Suprapubic skin (tissue), 4 donors: ENCODE data around the gene CACNB4. TPM values are rescaled to one million over a fixed set of nuclear protein-coding genes. Genes with fewer than 3 reads are reported as not detected.

Experiments used
- DNase-seq, 2 donors: peaks; one replicate each; pipeline ENCODE4 v3.0.0-alpha.2; 2019; ENCODE audit warnings: low spot score in 2 of 2
- H3K27ac ChIP-seq: fragments of 200-600 bp; sonication (generic); one replicate; pipeline ENCODE4 v1.5.1; 2019
- H3K27me3 ChIP-seq: fragments of 200-600 bp; sonication (generic); one replicate; pipeline ENCODE4 v1.5.1; 2019
- H3K36me3 ChIP-seq: fragments of 200-600 bp; sonication (generic); one replicate; pipeline ENCODE4 v1.5.1; 2019
- H3K4me1 ChIP-seq: fragments of 200-600 bp; sonication (generic); one replicate; pipeline ENCODE4 v1.5.1; 2019
- H3K4me3 ChIP-seq: fragments of 200-600 bp; sonication (generic); one replicate; pipeline ENCODE4 v1.5.1; 2019; ENCODE audit warnings: mild to moderate bottlenecking
- H3K9me3 ChIP-seq: fragments of 200-600 bp; sonication (generic); one replicate; pipeline ENCODE4 v1.5.1; 2019
- CTCF ChIP-seq, 2 donors: fragments of 200-600 bp in 1 of 2; fragments of 450-650 bp in 1 of 2; sonication (generic) in 1 of 2; IDR thresholded peaks; one replicate each; pipeline ENCODE4 v1.5.1; 2016 to 2019; ENCODE audit warnings: antibody characterized with exemption in 2 of 2, mild to moderate bottlenecking in 1 of 2, moderate library complexity in 1 of 2
- EP300 ChIP-seq: sonication (generic); formaldehyde crosslinking; IDR thresholded peaks from one replicate; pipeline ENCODE4 v1.6.1; 2017; ENCODE audit warnings: antibody characterized with exemption
- POLR2A ChIP-seq, 2 donors: fragments of 450-650 bp; IDR thresholded peaks; one replicate each; pipeline ENCODE4 v1.6.1; 2017; ENCODE audit warnings: antibody characterized with exemption in 2 of 2, mild to moderate bottlenecking in 2 of 2, moderate library complexity in 2 of 2
- POLR2AphosphoS5 ChIP-seq, 3 donors: sonication (generic); formaldehyde crosslinking; IDR thresholded peaks; one replicate each; pipeline ENCODE4 v1.6.1; 2017; ENCODE audit warnings: antibody characterized with exemption in 3 of 3
- WGBS: methylation state at CpG from one replicate; pipeline ENCODE4 v1.1.5; 2018; 5-methylcytosine and 5-hydroxymethylcytosine counted together
- total RNA-seq, 4 donors: library from RNA; depleted of rRNA; stranded (reverse); fragments of >200 nt; gene quantifications; one replicate each; pipeline ENCODE4 v1.1.0, GENCODE V29; 2016

The CACNB4 gene
- total RNA-seq, 4 donors from 2014 or later = 7.6 to 14.5 (median 10.7) TPM

GRCh38 chr2:151827564-151828142, 271.2 kb downstream of the CACNB4 start:
- peak overlapping the region; percentile 93 for H3K27ac ChIP-seq
- no peaks in the 10 kb centered on the region for H3K27me3 ChIP-seq
- under 1% methylated on average over 35 of the region's 38 CpGs for WGBS
- peak in 1 of 2 donors; percentile 82 for DNase-seq
- H3K9me3 ChIP-seq = no peaks in the 10 kb centered on the region
- H3K4me3 ChIP-seq = peak overlapping the region; percentile 83
- no peaks in the 10 kb centered on the region for H3K36me3 ChIP-seq
- peaks cover 46% of the 10 kb centered on the region for H3K4me1 ChIP-seq
- TF ChIP-seq CTCF (IDR thresholded peaks at IDR 0.05) (no peak), POLR2A (IDR thresholded peaks at IDR 0.05) (no peak), POLR2AphosphoS5 (IDR thresholded peaks at IDR 0.05) (no peak), EP300 (no peak)

- TF ChIP-seq CTCF (IDR thresholded peaks at IDR 0.05) = no peak
- no peak for TF ChIP-seq POLR2AphosphoS5 (IDR thresholded peaks at IDR 0.05)
- DNase-seq = no peak
- WGBS = 25% methylated on average over 6 of the region's 6 CpGs
- H3K27me3 ChIP-seq = no peaks in the 10 kb centered on the region
- H3K36me3 ChIP-seq = no peaks in the 10 kb centered on the region
- peak overlapping the region; percentile 83 for H3K4me3 ChIP-seq
- no peak overlapping the region for H3K27ac ChIP-seq
- no peaks in the 10 kb centered on the region for H3K9me3 ChIP-seq
- peaks cover 46% of the 10 kb centered on the region for H3K4me1 ChIP-seq
Observed at GRCh38 chr2:151826737-151827157, 272.1 kb downstream of the CACNB4 start.

- Histone ChIP-seq H3K36me3 (no peaks in the 10 kb centered on the region), H3K27ac (no peak overlapping the region), H3K4me1 (peaks cover 50% of the 10 kb centered on the region), H3K27me3 (no peaks in the 10 kb centered on the region), H3K9me3 (no peaks in the 10 kb centered on the region), H3K4me3 (no peak overlapping the region)
- TF ChIP-seq EP300 (no peak), POLR2A (IDR thresholded peaks at IDR 0.05) (no peak), POLR2AphosphoS5 (IDR thresholded peaks at IDR 0.05) (no peak), CTCF (IDR thresholded peaks at IDR 0.05) (no peak)
- no peak for DNase-seq
- 68% methylated on average over 2 of the region's 2 CpGs for WGBS
Observed at GRCh38 chr2:151824886-151825285, 274.0 kb downstream of the CACNB4 start.

GRCh38 chr2:151823651-151824050, 275.2 kb downstream of the CACNB4 start:
- Histone ChIP-seq H3K9me3 (no peaks in the 10 kb centered on the region), H3K27ac (no peak overlapping the region), H3K4me1 (peaks cover 45% of the 10 kb centered on the region), H3K27me3 (no peaks in the 10 kb centered on the region), H3K36me3 (no peaks in the 10 kb centered on the region), H3K4me3 (no peak overlapping the region)
- no peak for TF ChIP-seq CTCF (IDR thresholded peaks at IDR 0.05)
- TF ChIP-seq POLR2A (IDR thresholded peaks at IDR 0.05) = no peak
- no peak for TF ChIP-seq EP300
- TF ChIP-seq POLR2AphosphoS5 (IDR thresholded peaks at IDR 0.05) = no peak
- DNase-seq = no peak
- 35% methylated on average over 6 of the region's 6 CpGs for WGBS

GRCh38 chr2:151819920-151820319, 278.9 kb downstream of the CACNB4 start:
- Histone ChIP-seq H3K36me3 (no peaks in the 10 kb centered on the region), H3K27ac (no peak overlapping the region), H3K27me3 (no peaks in the 10 kb centered on the region), H3K4me3 (no peak overlapping the region), H3K9me3 (no peaks in the 10 kb centered on the region), H3K4me1 (peaks cover 27% of the 10 kb centered on the region)
- TF ChIP-seq POLR2AphosphoS5 (IDR thresholded peaks at IDR 0.05) = no peak
- no peak for TF ChIP-seq POLR2A (IDR thresholded peaks at IDR 0.05)
- TF ChIP-seq EP300 = no peak
- no peak for TF ChIP-seq CTCF (IDR thresholded peaks at IDR 0.05)
- WGBS = 96% methylated on average over 2 of the region's 2 CpGs
- no peak for DNase-seq
